Amniotic epithelial cell (primary cell): Measurements from ENCODE around the gene PGLYRP3.

Experiments used
- DNase-seq: peaks from one replicate; pipeline ENCODE4 v3.0.0-alpha.2; 2010; ENCODE audit warnings: low read depth

PGLYRP3 gene

DNA sequence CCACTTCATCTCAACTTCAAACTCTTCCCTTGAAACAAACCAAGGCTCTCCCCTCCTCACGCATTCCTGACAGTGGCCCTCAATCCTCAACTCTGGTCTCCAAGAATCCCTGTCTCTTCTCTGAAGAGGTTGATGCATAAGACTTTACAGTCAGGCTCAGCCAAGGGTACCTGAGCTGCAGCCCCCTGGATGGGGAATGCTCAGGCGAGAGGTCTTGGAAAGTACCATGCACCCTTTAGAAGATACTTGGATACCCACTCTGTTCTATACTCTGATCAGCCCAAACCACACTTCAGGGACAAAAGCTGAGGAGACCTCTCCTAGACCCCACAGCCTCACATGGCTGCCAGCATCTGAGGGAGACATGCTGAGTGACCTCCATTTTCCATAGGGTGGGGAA, 536 bp upstream of the PGLYRP3 start:
- no peak for DNase-seq

DNA sequence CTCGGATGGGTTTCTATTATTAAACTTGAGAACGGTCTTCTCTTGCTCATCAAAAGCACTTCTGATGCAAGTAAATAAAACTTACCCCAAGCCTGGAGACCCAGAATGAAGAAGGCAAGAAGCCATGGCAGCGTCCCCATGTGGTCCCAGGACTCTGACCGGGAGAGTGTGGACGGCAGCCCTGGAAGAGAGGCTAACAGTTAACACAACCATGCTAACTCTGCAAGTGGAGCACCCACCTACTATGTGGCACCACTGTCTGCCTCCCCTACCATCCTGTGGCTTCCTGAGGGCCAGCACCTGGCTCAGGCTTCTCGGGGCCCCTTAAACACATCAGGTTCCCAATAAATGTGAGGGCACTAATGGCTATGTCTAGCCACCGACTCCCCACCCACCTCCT, 2.2 kb downstream of the PGLYRP3 start:
- no peak for DNase-seq

DNA sequence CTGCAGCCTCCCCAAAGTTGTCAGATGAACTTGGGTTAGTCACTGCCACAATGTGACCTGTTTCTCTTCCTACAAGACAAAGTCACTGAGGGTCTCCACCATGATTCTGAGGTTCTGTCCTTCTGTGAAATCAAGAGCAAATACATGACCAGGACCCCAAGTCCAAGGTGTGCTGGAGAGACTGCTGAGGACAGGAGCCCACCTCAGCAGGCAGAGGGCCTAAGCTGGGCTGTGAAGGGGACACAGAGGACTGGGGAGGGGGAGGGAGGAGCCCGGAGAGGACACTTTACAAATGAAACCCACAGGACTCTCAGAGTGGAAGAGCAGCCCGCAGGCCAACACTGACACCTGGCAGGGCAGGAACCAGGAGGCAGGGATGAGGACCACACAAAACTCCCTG, 3.3 kb downstream of the PGLYRP3 start:
- DNase-seq, result no peak

DNA sequence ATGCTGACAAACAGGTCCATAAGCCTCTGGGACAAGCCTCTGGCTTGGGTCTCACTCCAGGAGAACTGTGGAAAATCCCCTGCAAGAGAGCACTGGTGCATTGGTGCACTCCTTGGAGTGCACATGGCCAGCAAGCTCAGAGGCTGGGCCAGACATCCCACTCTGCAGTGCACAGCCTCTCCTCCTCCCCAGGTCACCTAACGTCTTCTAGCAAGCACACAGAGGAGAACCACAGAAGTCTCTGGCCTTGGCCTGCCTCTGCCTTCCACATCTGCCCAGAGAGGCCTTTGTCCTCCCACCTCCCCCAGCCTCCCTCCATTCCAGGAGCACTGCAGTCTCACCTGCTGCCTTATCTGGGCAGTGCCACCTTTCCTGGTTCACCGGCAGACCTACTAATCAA, 4.2 kb downstream of the PGLYRP3 start:
- no peak for DNase-seq

DNA sequence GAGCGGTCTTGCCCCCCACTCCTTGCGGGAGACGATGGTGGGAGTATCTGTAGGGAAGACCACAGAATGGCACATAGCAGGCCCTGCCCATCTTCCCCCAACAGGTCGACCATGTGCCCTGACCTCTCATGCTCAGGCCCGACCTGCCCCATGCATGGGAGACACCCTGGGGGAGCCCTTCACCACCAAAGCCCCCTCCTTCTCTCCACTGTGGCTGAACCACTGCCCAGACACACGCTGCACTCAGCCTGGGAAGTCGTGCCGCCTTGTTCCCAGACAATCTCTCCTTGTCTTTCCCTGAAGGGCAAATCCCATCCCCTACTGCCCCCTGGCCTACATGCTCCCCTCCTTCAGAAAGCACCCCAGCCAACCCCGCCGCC, 5.5 kb downstream of the PGLYRP3 start:
- DNase-seq, result no peak

DNA sequence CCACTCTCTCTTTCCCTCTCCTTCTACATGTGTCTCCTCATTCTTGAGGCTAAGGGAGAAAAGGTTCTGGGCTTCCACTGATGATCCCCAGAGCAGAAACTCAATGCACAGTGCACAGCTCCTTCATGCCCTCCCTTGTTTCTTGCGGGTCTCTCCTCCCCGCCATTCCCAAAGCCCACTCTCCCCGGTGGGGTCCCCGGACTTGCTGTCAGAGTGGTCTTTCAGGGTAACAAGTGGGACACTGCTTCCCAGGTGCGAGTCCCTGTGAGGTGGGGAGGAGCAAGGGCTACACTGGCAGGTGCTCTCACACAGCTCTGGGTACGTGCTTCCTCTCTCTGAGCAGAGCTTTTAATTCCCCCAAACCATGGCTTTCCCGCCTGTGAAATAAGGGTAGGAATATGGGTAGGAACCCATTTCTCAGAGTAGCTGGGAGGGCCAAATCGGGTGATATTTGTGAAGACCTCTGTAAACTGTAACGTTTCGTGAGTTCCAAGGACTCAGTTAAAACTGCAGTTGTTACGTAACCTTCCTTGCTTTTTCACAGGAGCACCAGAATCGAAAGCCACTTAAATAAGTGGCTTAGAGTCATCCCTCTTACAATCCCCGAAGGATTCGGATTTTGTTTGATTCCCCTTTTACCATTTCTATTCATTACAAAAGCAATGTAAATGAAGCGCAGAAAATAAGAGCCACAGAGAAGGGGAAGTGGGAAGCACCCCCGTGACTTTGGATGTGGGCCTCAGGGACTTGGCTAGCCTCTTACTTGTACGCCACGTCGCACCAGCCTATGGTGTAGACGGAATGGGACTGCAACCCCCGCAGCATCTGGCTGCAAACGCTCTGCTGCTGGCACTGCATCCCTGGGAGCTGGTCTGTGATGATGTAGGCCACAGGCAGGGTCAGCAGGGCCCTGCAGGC, 6.2 kb downstream of the PGLYRP3 start:
- DNase-seq, result no peak

DNA sequence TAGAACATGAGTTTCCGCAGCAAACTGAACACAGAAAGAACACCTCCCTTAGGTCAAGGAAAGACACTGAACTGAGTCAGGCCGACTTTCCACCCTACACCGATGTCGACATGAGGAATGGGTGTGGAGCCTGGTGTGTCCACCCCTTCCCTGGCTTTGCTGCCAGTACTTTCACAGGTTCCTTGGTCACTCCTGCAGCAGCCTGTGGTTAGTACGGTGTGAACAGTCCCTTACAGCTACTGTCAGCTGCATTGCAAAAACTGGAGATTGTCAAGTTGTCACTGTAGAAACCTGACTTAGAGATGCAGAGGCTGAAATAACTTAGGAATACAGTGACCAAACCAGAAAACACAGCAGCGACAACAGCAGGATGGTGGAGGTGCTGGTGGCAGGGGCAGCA, 7.1 kb downstream of the PGLYRP3 start:
- no peak for DNase-seq

DNA sequence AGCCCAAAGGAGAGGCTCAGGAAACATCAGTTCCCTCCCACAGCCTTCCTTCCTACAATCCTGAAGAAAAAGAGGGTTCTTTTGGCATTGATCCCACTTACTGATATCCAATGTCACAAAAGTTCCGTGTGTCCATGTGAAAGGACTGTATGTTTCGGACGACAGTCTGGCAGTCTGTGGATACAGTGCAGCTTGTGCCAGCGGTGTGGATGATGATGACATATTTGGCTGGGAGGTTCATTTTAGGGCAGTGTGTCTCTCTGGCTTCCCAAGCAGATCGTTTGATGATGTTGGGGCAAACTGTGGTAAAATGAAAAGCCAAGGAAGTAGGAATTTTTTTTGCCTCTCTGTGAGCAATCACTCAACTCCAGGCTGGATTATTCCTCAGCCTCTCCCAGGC, 10.4 kb downstream of the PGLYRP3 start:
- DNase-seq, result no peak

DNA sequence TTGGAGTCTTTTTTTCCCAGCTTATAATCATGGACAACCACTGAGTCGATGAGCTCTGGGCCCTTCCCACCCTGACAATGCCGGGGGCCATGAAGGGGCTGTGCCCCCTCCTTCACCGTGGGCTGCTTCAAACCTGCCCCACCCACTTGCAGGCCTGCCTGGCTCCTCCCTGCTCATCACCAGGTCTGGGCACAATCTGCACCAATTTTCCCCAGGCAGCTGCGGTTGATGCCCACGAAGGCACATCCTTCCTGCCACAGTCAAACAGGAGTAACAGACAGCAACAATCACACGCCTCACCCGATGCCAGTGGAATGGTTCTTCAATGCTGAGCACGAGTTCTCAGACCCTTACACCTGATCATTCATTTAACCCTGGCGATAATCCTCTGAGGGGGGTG, 18.9 kb downstream of the PGLYRP3 start:
- no peak for DNase-seq

DNA sequence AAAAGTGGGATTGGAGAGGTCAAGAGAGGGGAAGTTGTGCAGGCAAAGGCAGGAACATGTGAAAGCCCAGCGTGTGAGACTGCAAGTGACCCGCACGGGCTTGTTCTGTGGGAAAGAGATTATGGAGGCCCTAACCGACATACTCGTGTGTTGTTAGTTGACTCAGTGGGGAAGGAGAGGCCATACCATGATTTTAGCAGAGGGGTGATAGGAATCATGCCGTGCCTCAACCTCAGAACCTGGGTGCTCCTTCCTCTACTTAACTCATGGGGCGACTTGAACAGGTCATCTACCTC, 19.3 kb downstream of the PGLYRP3 start:
- DNase-seq, result no peak

DNA sequence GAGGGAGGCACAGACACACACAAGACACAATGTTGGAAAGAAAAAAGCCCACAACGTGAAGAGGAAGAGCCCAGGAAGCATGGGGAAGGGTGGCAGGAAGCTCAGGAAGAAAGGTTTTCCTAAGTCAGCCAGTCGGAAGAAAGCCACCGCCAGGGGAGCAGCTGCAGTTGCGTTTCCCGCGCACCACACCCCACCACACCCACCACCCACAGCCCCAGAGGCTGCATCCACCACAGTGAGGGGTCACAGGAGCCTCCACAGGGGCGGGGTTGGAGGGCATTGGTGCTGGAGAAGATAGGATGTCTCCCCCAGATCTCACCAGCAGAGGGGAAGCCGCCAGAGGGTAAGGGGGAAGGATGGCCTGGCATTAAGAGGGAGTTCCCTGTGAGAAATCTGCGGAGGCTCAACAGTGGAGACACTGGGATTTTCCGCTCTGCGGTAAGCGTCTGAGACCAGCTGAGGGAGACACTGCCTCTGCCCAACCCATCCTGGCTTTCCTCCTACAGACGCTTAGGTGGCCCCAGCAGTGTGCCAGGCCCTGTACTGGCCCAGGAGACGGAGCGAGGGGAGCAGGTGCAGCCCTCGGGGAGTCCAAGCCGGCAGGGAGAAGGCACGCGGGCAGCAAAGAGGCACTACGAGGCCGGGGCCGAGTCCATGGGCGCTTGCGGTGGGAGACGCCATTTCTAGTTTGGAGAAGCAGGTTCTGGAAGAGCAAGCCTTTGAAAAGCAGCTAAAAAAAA, 19.8 kb downstream of the PGLYRP3 start:
- no peak for DNase-seq

DNA sequence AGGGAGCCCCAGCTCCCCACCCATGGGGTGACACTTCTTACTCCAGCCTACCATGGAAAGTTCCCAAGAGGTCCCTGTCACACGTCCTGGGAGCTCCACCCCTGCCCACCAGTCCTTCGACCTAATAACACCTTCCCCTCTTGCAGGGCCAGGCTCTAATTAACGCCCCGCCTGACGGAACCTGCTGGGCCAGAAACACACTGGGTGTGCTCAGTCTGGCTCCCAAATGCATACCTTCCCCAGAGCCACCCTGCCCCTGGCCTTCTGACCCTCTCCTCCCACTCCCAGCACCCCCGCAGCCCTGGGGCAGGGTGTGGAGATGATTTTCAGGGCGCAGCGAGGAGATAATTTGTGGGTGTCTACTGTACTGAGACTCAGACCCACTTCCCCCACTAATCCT, 20.6 kb downstream of the PGLYRP3 start:
- DNase-seq, result no peak

DNA sequence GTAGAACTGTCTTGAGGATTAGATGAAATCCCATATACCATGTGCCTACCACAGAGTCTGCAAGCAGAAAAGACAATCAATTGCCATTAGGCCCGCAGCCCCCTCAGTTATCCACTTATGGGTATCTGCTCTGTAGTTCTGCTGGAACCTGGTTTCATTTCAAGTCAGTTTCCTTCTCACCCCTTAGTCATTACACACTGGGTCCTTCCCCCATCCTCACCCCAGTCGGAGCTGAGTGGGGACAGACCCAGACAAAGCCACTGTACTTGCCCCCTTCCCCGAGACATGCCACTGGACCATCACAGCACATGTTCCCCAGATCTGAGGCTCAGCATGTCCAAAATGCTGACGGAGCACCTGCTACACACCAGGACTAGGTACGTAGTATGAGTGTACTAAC, 21.2 kb downstream of the PGLYRP3 start:
- DNase-seq, result no peak

DNA sequence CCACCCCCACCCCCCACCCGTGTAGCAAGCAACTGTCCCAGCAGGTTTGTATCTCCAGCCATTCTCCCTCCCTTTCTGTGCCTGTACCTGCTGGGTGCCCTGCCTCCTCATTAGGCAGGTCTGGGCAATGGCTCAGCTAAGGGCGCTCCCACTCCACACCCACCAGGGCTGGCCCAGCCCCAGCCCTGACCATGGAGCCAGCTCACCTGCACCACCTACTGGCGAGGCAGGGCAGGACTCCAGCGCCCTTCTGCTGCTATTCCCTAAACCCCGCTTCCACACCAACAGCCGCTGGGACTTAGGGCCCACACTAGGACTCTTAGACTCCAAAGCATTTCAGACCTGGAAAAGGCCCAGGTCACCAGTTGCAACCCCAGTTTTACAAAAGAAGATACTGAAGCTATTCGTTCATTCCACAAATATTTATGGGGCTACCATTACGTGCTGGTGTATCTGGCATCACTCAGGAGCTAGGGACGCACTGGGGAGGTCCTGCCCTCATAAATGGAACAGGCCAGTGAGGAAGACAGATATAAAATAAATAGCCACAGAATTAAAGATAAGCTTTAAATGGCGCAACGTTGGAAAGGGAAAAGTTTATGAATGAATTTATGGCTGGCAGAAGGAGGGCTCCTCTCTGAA, 24.0 kb downstream of the PGLYRP3 start:
- peak; percentile 2 for DNase-seq

DNA sequence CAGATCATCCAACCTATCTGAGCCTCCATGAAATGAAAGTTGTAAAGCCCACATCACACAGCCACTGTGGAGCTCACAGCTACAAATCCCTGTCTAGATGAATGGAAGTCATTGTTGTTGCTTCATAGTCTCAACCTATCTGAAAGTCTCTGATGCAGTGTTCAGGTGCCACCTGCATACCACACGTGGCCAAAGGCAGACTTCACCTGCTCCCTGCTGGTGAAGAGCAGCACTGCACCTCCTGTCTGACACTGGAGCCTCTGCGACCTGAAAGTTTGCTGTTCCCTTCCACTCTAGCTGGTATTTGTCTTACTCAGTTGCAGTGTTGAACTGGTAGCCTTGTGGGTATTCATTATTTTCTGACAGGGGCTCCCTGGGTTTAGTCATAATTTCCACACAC, 34.9 kb downstream of the PGLYRP3 start:
- no peak for DNase-seq

DNA sequence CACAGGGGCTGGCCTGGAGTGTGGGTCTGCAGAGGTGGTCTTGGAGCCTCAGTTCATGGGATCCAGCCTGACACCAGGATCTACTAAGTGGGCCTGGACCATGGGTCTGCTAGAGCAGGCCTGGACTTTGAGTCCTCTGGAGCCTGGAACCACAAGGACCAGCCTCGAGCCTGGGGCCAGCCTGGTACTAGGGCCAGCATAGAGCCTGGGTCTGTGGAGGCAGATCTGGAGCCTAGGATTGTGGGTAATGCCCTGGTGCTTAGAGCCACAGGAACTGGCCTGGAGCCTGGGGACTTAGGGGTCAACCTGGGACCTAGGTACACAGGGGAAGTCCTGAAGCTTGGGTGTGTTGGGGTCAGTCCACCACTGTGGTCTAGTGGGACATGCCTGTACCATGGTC, 40.6 kb downstream of the PGLYRP3 start:
- no peak for DNase-seq

DNA sequence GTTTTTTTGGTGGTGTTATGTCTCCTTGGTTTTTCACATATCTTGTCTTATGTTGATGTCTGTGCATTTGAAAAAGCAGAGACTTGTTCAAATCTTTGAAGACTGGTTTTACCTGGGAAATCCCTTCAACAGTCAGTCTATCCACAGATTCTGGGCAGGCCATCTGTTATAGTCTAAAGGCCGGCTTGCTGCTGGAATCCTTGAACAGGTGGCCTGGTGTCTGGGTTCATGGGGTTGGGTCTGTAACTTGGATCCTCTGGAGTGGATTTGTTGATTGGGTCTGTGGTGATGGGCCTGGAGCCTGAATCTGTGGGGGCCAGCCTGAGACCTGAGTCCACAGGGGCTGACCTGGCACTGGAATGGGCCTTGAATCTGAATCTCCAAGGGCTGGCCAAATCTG, 41.0 kb downstream of the PGLYRP3 start:
- no peak for DNase-seq

DNA sequence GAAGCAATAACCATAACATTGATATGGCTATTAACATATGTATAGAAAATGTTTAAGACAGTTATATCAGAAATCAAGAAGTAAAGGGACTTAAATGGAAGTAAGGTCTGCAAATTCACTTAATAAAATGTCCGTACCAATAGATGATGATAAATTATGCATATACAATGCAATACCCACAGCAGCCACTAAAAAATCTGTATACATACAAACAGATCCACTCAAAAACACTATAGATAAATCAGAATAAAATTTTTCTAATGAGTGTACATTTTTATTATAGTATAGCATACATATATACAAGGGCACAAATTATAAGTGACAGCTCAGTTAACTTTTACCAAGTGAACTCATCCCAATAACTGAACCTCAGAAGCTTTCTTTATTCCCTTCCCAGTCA, 47.3 kb downstream of the PGLYRP3 start:
- DNase-seq, result no peak

DNA sequence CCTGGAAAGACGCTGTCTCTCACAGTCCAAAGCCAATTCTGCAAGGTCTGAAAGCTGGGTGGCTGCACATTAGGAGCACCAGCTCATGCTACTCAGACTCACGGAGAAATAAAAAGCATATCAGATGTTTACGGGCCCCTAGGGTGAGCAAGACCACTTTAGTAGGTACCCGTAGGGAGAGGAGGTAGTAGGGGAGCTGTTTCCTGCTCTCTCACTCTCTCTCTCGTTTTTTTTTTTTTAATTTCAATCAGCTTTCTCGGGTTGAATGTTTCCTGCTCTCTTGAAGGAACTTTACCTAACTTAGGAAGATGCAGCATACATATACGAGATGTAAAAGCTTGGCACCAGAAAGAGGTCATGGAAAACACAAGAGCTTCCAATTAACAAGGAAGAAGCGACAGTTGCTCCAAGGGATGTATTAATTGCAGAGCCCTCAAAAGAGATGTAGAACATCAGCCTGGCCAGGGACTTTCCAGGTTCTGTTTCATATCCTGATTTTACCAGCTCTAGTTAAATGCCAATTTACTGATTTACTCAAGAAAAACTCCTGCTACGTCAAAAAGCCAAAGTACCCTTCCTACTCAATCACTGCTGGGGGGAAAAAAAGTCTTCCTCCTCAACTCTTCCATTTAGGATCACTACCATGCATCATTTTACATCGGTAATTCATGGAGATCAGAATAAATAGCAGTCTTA, 50.1 kb downstream of the PGLYRP3 start:
- DNase-seq, result no peak

DNA sequence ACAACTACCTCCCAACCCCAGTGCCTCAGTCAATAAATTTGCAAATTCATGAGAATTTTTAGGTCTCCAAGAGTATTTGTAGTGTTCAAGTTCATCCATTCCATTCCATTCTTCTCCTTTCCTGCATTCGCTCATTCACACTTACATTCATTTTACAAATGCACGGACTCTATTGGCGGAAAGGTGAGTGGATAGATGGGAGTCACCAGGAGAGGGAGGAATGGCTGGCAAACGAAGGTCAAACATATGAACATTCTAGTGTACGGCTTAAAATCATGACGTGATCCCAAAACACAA, 50.7 kb downstream of the PGLYRP3 start:
- no peak for DNase-seq

DNA sequence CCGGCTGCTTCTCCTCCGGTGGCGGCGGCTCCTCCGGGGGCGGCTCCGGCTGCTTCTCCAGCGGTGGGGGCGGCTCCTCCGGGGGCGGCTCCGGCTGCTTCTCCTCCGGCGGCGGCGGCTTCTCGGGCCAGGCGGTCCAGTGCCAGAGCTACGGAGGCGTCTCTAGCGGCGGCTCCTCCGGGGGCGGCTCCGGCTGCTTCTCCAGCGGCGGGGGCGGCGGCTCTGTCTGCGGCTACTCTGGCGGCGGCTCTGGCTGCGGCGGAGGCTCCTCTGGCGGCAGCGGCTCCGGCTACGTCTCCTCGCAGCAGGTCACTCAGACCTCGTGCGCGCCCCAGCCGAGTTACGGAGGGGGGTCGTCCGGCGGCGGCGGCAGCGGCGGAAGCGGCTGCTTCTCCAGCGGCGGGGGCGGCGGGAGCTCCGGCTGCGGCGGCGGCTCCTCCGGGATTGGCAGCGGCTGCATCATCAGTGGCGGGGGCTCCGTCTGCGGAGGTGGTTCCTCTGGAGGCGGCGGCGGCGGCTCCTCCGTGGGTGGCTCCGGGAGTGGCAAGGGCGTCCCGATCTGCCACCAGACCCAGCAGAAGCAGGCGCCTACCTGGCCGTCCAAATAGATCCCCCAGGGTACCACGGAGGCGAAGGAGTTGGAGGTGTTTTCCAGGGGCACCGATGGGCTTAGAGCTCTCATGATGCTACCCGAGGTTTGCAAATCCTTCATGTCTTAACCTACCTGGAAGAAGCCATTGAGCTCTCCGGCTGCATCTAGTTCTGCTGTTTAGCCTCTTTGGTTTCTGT, 51.3 kb downstream of the PGLYRP3 start:
- DNase-seq, result no peak
